NCI-H1092 treated with DMSO at 0.1 percent for 48 hours (cell line): Measurements from ENCODE around the gene TMEM225B.
"Not testable (repeated sequence)": the region's sequence is repeated elsewhere in the genome, so short reads cannot be mapped to it uniquely, and the experiment has no call there.

Source experiments
- DNase-seq: peaks from one replicate; lab custom pipeline; 2025; lab: John Stamatoyannopoulos, UW

Gene TMEM225B

DNA sequence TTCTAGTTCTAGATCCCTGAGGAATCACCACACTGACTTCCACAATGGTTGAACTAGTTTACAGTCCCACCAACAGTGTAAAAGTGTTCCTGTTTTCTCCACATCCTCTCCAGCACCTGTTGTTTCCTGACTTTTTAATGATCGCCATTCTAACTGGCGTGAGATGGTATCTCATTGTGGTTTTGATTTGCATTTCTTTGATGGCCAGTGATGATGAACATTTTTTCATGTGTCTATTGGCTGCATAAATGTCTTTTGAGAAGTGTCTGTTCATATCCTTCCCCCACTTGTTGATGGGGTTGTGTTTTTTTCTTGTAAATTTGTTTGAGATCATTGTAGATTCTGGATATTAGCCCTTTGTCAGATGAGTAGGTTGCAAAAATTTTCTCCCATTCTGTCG lies 56.6 kb downstream of the TMEM225B start:
- not testable (repeated sequence) for DNase-seq

DNA sequence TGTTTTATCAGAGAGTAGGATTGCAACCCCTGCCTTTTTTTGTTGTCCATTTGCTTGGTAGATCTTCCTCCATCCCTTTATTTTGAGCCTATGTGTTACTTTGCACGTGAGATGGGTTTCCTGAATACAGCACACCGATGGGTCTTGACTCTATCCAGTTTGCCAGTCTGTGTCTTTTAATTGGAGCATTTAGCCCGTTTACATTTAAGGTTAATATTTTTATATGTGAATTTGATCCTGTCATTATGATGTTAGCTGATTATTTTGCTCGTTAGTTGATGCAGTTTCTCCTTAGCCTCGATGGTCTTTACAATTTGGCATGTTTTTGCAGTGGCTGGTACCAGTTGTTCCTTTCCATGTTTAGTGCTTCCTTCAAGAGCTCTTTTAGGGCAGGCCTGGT lies 59.8 kb downstream of the TMEM225B start:
- DNase-seq: not testable (repeated sequence)
